Mesendoderm (in vitro differentiated cells): Measurements from ENCODE around the gene SRM.
"Not testable (repeated sequence)": the region's sequence is repeated elsewhere in the genome, so short reads cannot be mapped to it uniquely, and the experiment has no call there.

ENCODE experiments used
- DNase-seq: peaks from one replicate; pipeline ENCODE4 v3.0.0; 2013
- H2AK5ac ChIP-seq: 2 replicates; pipeline ENCODE4 v1.6.1; 2013; ENCODE audit warnings: low read length, inconsistent platforms
- H2BK120ac ChIP-seq: 2 replicates; pipeline ENCODE4 v1.6.1; 2013; ENCODE audit warnings: low read depth, mild to moderate bottlenecking, low read length, moderate library complexity, mixed read lengths
- H2BK15ac ChIP-seq: replicated peaks from 2 replicates; pipeline ENCODE4 v1.6.1; 2013; ENCODE audit warnings: low read depth, mild to moderate bottlenecking, moderate library complexity
- H2BK5ac ChIP-seq: 2 replicates; pipeline ENCODE4 v1.6.1; 2013; ENCODE audit warnings: low read length, inconsistent platforms
- H3K18ac ChIP-seq: 2 replicates; pipeline ENCODE4 v1.6.1; 2013; ENCODE audit warnings: mild to moderate bottlenecking, low read length, mixed read lengths
- H3K23ac ChIP-seq: one replicate; pipeline ENCODE4 v1.6.1; 2013; ENCODE audit warnings: low read length
- H3K27ac ChIP-seq: 2 replicates; pipeline ENCODE4 v1.5.1; 2013; ENCODE audit warnings: low read depth, mild to moderate bottlenecking, inconsistent platforms, low read length, moderate library complexity
- H3K27me3 ChIP-seq: 2 replicates; pipeline ENCODE4 v1.6.1; 2013; ENCODE audit warnings: low read length, control low read depth, mild to moderate bottlenecking, inconsistent platforms; ENCODE audit not compliant: insufficient read depth, poor library complexity
- H3K36me3 ChIP-seq: 2 replicates; pipeline ENCODE4 v1.6.1; 2013; ENCODE audit warnings: low read length, inconsistent platforms; ENCODE audit not compliant: control insufficient read depth, insufficient read depth
- H3K4ac ChIP-seq: one replicate; pipeline ENCODE4 v1.6.1; 2013; ENCODE audit warnings: low read depth, mild to moderate bottlenecking, low read length, moderate library complexity
- H3K4me1 ChIP-seq: 2 replicates; pipeline ENCODE4 v1.6.1; 2013; ENCODE audit warnings: low read depth, low read length, inconsistent platforms; ENCODE audit not compliant: control insufficient read depth
- H3K4me2 ChIP-seq: 2 replicates; pipeline ENCODE4 v1.6.1; 2013; ENCODE audit warnings: low read length
- H3K4me3 ChIP-seq: 2 replicates; pipeline ENCODE4 v1.5.1; 2013; ENCODE audit warnings: mild to moderate bottlenecking, low read length
- H3K56ac ChIP-seq: one replicate; pipeline ENCODE4 v1.6.1; 2013; ENCODE audit warnings: low read length
- H3K79me1 ChIP-seq: 2 replicates; pipeline ENCODE4 v1.6.1; 2013; ENCODE audit warnings: low read length, inconsistent platforms
- H3K79me2 ChIP-seq: 2 replicates; pipeline ENCODE4 v1.6.1; 2013; ENCODE audit warnings: mild to moderate bottlenecking, low read length; ENCODE audit not compliant: control insufficient read depth, insufficient read depth
- H3K9ac ChIP-seq: 2 replicates; pipeline ENCODE4 v1.6.1; 2013; ENCODE audit warnings: low read length, inconsistent platforms
- H4K5ac ChIP-seq: one replicate; pipeline ENCODE4 v1.6.1; 2013; ENCODE audit warnings: low read length
- H4K8ac ChIP-seq: one replicate; pipeline ENCODE4 v1.6.1; 2013; ENCODE audit warnings: low read depth, mild to moderate bottlenecking, control low read depth, low read length, moderate library complexity
- WGBS: extraction: QIAGEN DNeasy Blood & Tissue Kit; methylation state at CpG from one replicate; pipeline ENCODE4 v1.1.7; 2013; ENCODE audit warnings: low lambda C conversion rate, missing lambda C conversion rate; ENCODE audit not compliant: insufficient coverage; ENCODE audit errors: extremely low coverage; 5-methylcytosine and 5-hydroxymethylcytosine counted together

SRM gene

GRCh38 chr1:11063937-11064537 lies 4.2 kb upstream of the SRM start:
- not testable (repeated sequence) for H3K23ac ChIP-seq, H3K4me3 ChIP-seq, H3K27ac ChIP-seq, H3K79me1 ChIP-seq, H4K5ac ChIP-seq, H2BK120ac ChIP-seq, H3K4me1 ChIP-seq, H3K18ac ChIP-seq, H3K4me2 ChIP-seq, H2BK15ac ChIP-seq, H3K4ac ChIP-seq, H4K8ac ChIP-seq, H2AK5ac ChIP-seq, H3K27me3 ChIP-seq, H2BK5ac ChIP-seq, H3K79me2 ChIP-seq, H3K9ac ChIP-seq, H3K56ac ChIP-seq
- WGBS = no CpG with 5 or more reads among the region's 18 CpGs
- peaks cover 24% of the 10 kb centered on the region for H3K36me3 ChIP-seq
- peak; percentile 46 for DNase-seq

- no CpG with 5 or more reads among the region's 3 CpGs for WGBS
- H3K18ac ChIP-seq = no peak overlapping the region
- no peak overlapping the region for H2BK15ac ChIP-seq
- no peak for DNase-seq
- H2AK5ac ChIP-seq = no peak overlapping the region
- H2BK5ac ChIP-seq = no peak overlapping the region
- no peak overlapping the region for H4K8ac ChIP-seq
- no peaks in the 10 kb centered on the region for H3K27me3 ChIP-seq
- no peak overlapping the region for H3K56ac ChIP-seq
- H3K79me1 ChIP-seq = peaks cover 5% of the 10 kb centered on the region
- H2BK120ac ChIP-seq = no peak overlapping the region
- no peak overlapping the region for H4K5ac ChIP-seq
- H3K4me2 ChIP-seq = no peak overlapping the region
- peaks cover 19% of the 10 kb centered on the region for H3K36me3 ChIP-seq
- H3K9ac ChIP-seq = no peak overlapping the region
- H3K4me1 ChIP-seq = peaks cover 2% of the 10 kb centered on the region
- no peak overlapping the region for H3K4ac ChIP-seq
- peaks cover 11% of the 10 kb centered on the region for H3K79me2 ChIP-seq
- H3K23ac ChIP-seq = no peak overlapping the region
- H3K4me3 ChIP-seq = no peak overlapping the region
- no peak overlapping the region for H3K27ac ChIP-seq
These were observed 3.2 kb upstream of the SRM start for GRCh38 chr1:11062965-11063401.

- Histone ChIP-seq H3K4me2 (no peak overlapping the region), H3K79me1 (peaks cover 5% of the 10 kb centered on the region), H3K23ac (peak overlapping the region; percentile 45), H4K5ac (no peak overlapping the region), H3K4ac (no peak overlapping the region), H2BK5ac (no peak overlapping the region), H2BK15ac (no peak overlapping the region), H3K9ac (no peak overlapping the region), H2BK120ac (no peak overlapping the region), H3K4me3 (no peak overlapping the region), H3K56ac (peak overlapping the region; percentile 25), H4K8ac (no peak overlapping the region), H3K27ac (no peak overlapping the region), H3K36me3 (peaks cover 15% of the 10 kb centered on the region), H3K4me1 (peaks cover 2% of the 10 kb centered on the region), H3K79me2 (peaks cover 11% of the 10 kb centered on the region), H2AK5ac (no peak overlapping the region), H3K18ac (no peak overlapping the region), H3K27me3 (no peaks in the 10 kb centered on the region)
- DNase-seq = peak; percentile 18
- no CpG with 5 or more reads among the region's 5 CpGs for WGBS
These were observed 2.0 kb upstream of the SRM start for GRCh38 chr1:11061652-11062365.

GRCh38 chr1:11059155-11059967 lies 457 bp downstream of the SRM start:
- H4K5ac ChIP-seq = no peak overlapping the region
- peak overlapping the region; percentile 88 for H3K4me2 ChIP-seq
- H3K27ac ChIP-seq = peak overlapping the region; percentile 53
- no peaks in the 10 kb centered on the region for H3K27me3 ChIP-seq
- no peak overlapping the region for H2AK5ac ChIP-seq
- peaks cover 2% of the 10 kb centered on the region for H3K4me1 ChIP-seq
- H2BK5ac ChIP-seq = no peak overlapping the region
- no peak overlapping the region for H2BK15ac ChIP-seq
- peak overlapping the region; percentile 97 for H3K56ac ChIP-seq
- DNase-seq = no peak
- H3K79me2 ChIP-seq = peaks cover 11% of the 10 kb centered on the region
- H3K23ac ChIP-seq = peak overlapping the region; percentile 94
- peak overlapping the region; percentile 81 for H3K18ac ChIP-seq
- peak overlapping the region; percentile 94 for H3K9ac ChIP-seq
- H3K4me3 ChIP-seq = peak overlapping the region; percentile 72
- H3K4ac ChIP-seq = peak overlapping the region; percentile 92
- peaks cover 10% of the 10 kb centered on the region for H3K36me3 ChIP-seq
- peaks cover 5% of the 10 kb centered on the region for H3K79me1 ChIP-seq
- H4K8ac ChIP-seq = peak overlapping the region; percentile 2
- no peak overlapping the region for H2BK120ac ChIP-seq
- no CpG with 5 or more reads among the region's 72 CpGs for WGBS

GRCh38 chr1:11058595-11059154 lies 1.1 kb downstream of the SRM start:
- Histone ChIP-seq H3K4me2 (peak overlapping the region; percentile 88), H3K4me1 (peaks cover 2% of the 10 kb centered on the region), H3K79me2 (peaks cover 11% of the 10 kb centered on the region), H3K79me1 (peaks cover 5% of the 10 kb centered on the region), H3K56ac (peak overlapping the region; percentile 97), H4K5ac (no peak overlapping the region), H3K9ac (peak overlapping the region; percentile 94), H2AK5ac (no peak overlapping the region), H3K27me3 (no peaks in the 10 kb centered on the region), H2BK5ac (no peak overlapping the region), H3K18ac (no peak overlapping the region), H3K23ac (no peak overlapping the region), H3K4me3 (peak overlapping the region; percentile 72), H2BK120ac (no peak overlapping the region), H3K4ac (no peak overlapping the region), H3K27ac (no peak overlapping the region), H3K36me3 (peaks cover 12% of the 10 kb centered on the region), H4K8ac (no peak overlapping the region), H2BK15ac (no peak overlapping the region)
- whole genome bisulfite sequencing = no CpG with 5 or more reads among the region's 28 CpGs
- DNase-seq = no peak
